ENCODE data around the gene PLEKHA8. TPM values are rescaled to one million over a fixed set of nuclear protein-coding genes. Genes with fewer than 3 reads are reported as not detected.

The PLEKHA8 gene
- total RNA-seq, 1 experiment from 2014 or later: 12.0 TPM

DNA sequence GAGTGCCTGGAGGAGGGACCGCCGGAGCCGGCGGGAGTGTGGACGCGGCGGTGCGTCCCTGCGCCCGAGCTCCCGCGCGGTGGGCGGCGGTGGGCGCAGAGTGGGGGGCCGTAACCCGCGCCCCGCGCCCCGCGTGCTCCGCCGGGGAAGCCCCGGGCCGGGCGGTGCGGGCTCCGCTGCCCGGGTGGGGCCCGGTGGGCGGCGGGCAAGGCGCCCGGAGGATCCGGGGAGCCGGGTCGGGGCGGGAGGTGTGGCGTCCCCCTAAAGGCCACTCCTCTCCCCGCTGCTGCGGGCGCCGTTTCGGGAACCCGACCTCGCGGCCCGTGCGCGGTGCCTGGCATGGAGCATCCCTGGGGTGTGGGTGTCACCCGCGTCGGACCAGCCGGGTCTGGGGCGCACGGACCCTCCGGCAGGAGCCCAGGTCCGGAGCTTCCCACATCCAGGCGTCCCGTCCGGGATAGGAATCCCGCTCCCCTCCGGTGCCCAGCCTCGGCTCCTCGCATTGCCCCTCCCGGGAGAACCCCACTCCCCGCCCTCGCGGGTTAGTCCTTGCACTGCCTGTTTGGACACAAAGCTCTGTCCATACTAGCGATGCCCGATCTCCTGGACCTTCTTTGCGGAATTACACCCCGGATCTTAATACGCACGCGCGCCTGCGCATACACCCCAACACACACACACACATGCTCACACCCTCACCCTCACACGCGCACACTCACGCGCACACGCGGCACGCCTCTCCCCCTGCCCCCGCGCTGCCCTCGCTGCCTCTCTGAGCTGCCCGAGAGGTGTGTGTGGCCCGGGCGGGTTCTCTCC, 107.3 kb downstream of the PLEKHA8 start:
- H3K27ac Mint-ChIP-seq (ENCODE audit: low read depth, unreplicated experiment): peak overlapping the region; percentile 27
- ChIA-PET CTCF (interaction anchor here (0.7 to 1.7 kb wide), 4 partner anchors 24 to 108 kb away, joined by 3 to 4 read pairs (median 3); partner anchors contain the start of gene PLEKHA8), POLR2A (interaction anchor here (0.8 to 2.8 kb wide), 20 partner anchors 8 to 446 kb away, joined by 3 to 23 read pairs (median 6); partner anchors contain the start of genes FKBP14, PLEKHA8 and ZNRF2)
- intact Hi-C loops (cut with micrococcal nuclease): loop anchor here (2.0 kb wide), 2 partner anchors 27 to 37 kb away; no protein-coding TSS in a partner anchor
- H3K9me3 Mint-ChIP-seq (ENCODE audit: unreplicated experiment): no peaks in the 10 kb centered on the region
- no peaks in the 10 kb centered on the region for H3K4me1 Mint-ChIP-seq (ENCODE audit: insufficient read depth, unreplicated experiment)
- BruUV-seq (replicated peaks): no TSS peak
- peak overlapping the region; percentile 92 for H3K4me3 Mint-ChIP-seq (ENCODE audit: unreplicated experiment)
- TF ChIP-seq, protein P1, sequence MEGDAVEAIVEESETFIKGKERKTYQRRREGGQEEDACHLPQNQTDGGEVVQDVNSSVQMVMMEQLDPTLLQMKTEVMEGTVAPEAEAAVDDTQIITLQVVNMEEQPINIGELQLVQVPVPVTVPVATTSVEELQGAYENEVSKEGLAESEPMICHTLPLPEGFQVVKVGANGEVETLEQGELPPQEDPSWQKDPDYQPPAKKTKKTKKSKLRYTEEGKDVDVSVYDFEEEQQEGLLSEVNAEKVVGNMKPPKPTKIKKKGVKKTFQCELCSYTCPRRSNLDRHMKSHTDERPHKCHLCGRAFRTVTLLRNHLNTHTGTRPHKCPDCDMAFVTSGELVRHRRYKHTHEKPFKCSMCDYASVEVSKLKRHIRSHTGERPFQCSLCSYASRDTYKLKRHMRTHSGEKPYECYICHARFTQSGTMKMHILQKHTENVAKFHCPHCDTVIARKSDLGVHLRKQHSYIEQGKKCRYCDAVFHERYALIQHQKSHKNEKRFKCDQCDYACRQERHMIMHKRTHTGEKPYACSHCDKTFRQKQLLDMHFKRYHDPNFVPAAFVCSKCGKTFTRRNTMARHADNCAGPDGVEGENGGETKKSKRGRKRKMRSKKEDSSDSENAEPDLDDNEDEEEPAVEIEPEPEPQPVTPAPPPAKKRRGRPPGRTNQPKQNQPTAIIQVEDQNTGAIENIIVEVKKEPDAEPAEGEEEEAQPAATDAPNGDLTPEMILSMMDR (IDR thresholded peaks at IDR 0.05; ENCODE audit: unreplicated experiment): no peak
- H3K36me3 Mint-ChIP-seq (ENCODE audit: insufficient read depth, unreplicated experiment): peaks cover 6% of the 10 kb centered on the region
- no peaks in the 10 kb centered on the region for H3K27me3 Mint-ChIP-seq (ENCODE audit: insufficient read depth, unreplicated experiment)
- DNase-seq (ENCODE audit: unreplicated experiment): peak; percentile 41

DNA sequence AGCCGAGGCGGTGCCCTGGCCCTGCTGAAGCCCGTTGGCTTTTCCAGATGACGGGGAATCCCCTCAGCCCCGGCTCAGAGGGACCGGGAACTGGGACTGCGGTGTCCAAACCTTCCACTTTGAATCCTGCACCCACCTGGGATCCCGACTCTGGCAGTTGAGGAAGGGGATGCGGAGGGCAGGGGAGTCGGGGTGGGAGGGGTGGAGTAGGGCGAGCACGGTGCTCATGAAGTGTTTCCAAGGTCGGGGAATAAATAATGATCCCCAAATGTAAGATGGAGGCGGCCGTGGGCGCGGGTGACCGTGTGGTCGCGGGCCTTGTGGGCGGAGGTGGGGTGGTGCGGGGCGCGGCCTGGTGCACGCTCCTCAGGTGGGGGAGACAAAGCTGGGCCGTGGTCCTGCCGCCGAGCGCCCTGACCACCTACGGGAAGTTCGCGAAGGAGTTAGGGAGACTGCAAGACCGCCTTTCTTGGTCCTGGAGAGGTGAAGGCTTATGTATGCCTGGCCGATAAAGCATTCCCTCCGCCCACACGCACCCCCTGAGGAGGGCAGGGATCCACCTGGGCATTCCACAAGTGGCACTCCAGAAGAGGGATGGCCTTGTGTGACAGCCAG, 108.0 kb downstream of the PLEKHA8 start:
- ChIA-PET CTCF (interaction anchor here (0.6 to 1.4 kb wide), 6 partner anchors 13 to 119 kb away, joined by 3 to 4 read pairs (median 3); no protein-coding TSS in a partner anchor), POLR2A (interaction anchor here (0.8 to 2.8 kb wide), 13 partner anchors 7 to 434 kb away, joined by 3 to 23 read pairs (median 5); partner anchors contain the start of genes PLEKHA8 and ZNRF2)
- H3K27ac Mint-ChIP-seq (ENCODE audit: low read depth, unreplicated experiment): peak overlapping the region; percentile 27
- TF ChIP-seq, protein P1 (IDR thresholded peaks at IDR 0.05; ENCODE audit: unreplicated experiment): no peak
- H3K4me3 Mint-ChIP-seq (ENCODE audit: unreplicated experiment): peak overlapping the region; percentile 92
- no peaks in the 10 kb centered on the region for H3K27me3 Mint-ChIP-seq (ENCODE audit: insufficient read depth, unreplicated experiment)
- intact Hi-C loops (cut with micrococcal nuclease): no loop called here
- no TSS peak for BruUV-seq (replicated peaks)
- DNase-seq (ENCODE audit: unreplicated experiment): no peak
- no peaks in the 10 kb centered on the region for H3K9me3 Mint-ChIP-seq (ENCODE audit: unreplicated experiment)
- H3K36me3 Mint-ChIP-seq (ENCODE audit: insufficient read depth, unreplicated experiment): peaks cover 6% of the 10 kb centered on the region
- no peaks in the 10 kb centered on the region for H3K4me1 Mint-ChIP-seq (ENCODE audit: insufficient read depth, unreplicated experiment)

DNA sequence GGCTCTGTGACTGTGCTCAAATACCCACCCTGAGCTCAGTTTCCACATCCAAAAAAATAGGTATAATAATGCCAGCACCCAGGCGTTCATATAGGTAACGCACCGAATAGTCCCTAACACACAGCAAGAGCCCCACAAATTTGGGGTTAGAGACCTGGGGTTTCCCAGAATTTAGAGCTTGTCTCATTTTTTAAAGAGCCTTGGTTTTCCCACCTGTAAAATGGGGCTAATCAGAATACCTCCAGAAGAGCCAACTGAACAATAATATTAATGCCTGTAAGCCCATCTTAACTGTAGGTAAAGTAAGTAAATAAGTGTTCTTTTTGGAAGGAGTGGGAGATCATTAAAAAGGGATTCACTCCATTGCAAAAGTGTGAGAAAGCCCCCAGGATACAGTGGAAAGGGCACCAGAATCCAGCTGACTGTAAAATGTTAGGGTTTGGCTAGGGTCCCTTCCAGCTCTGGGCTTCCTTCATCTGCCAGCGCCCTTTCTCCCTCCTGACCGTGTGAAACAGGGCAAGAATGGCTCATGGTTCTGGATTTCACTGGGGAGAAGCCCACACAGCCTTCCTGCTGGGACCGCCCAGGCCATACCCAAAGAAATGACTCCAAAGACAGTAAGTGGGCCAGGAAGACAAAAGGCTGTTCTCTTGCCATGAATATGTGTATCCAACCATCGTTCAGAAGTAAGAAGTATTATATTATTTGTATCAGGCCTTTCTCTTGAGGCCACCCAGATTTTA, 108.7 kb downstream of the PLEKHA8 start:
- no peaks in the 10 kb centered on the region for H3K9me3 Mint-ChIP-seq (ENCODE audit: unreplicated experiment)
- intact Hi-C loops (cut with micrococcal nuclease): no loop called here
- POLR2A ChIA-PET: interaction anchor here (1.0 to 1.7 kb wide), 5 partner anchors 56 to 434 kb away, joined by 3 to 8 read pairs (median 3); partner anchors contain the start of gene PLEKHA8

More for the DNA sequence above, 108.7 kb downstream of the PLEKHA8 start:
- H3K36me3 Mint-ChIP-seq (ENCODE audit: insufficient read depth, unreplicated experiment): peaks cover 6% of the 10 kb centered on the region
- CTCF ChIA-PET: interaction anchor here (0.6 to 1.0 kb wide), 4 partner anchors 9 to 120 kb away, joined by 3 to 4 read pairs (median 3); no protein-coding TSS in a partner anchor
- no peaks in the 10 kb centered on the region for H3K27me3 Mint-ChIP-seq (ENCODE audit: insufficient read depth, unreplicated experiment)
- H3K4me3 Mint-ChIP-seq (ENCODE audit: unreplicated experiment): peak overlapping the region; percentile 92
- peaks cover under 1% of the 10 kb centered on the region for H3K4me1 Mint-ChIP-seq (ENCODE audit: insufficient read depth, unreplicated experiment)
- no TSS peak for BruUV-seq (replicated peaks)
- TF ChIP-seq, protein P1 (IDR thresholded peaks at IDR 0.05; ENCODE audit: unreplicated experiment): no peak
- no peak for DNase-seq (ENCODE audit: unreplicated experiment)
- H3K27ac Mint-ChIP-seq (ENCODE audit: low read depth, unreplicated experiment): no peak overlapping the region
